Measurements from ENCODE around the gene ATP8A2.

DNA sequence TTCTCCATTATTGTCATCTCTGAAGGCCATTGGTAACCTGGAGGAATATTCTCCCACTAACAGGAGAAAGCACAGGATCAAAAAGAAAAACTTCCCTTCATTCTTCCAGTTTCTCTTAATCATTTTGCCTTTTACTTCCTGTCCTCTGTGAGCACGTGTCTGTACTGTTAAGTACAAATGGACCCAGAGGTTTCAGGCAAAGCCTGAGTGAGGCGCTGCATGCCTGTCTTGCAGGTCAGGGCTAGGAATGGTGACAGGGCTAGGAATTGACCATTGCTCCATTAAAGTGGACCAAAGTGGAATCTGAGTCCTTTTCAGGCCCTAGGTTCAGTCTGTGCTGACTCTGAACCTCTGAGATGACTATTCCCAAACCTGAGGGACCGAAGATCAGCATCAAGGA is 353.3 kb downstream of the ATP8A2 start:
- TF ChIP-seq CTCF (IDR thresholded peaks at IDR 0.05; ENCODE audit: low read length) (no peak), EZH2 (optimal IDR thresholded peaks at IDR 0.05; ENCODE audit: low read depth, low read length) (no peak)

Measured in MM.1S (cell line).